GM19099 (cell line): Measurements from ENCODE around the gene SOX5.

Experiments
- POLR2A ChIP-seq: IDR thresholded peaks from 3 replicates; pipeline ENCODE4 v1.6.1; 2011; ENCODE audit warnings: low read depth; ENCODE audit not compliant: insufficient read length; ENCODE audit errors: extremely low read depth

Gene SOX5

GRCh38 chr12:23949348-23950209, at the start of gene SOX5:
Gene SOX5 (minus strand): TSS chr12:23949670. CDS start chr12:23949601, 69 bp downstream.
- no peak for TF ChIP-seq POLR2A

GRCh38 chr12:23987046-23987445, 37.6 kb upstream of the SOX5 start:
- TF ChIP-seq POLR2A: no peak

GRCh38 chr12:23980826-23981225, 31.4 kb upstream of the SOX5 start:
- no peak for TF ChIP-seq POLR2A

GRCh38 chr12:23964812-23965211, 15.3 kb upstream of the SOX5 start:
- no peak for TF ChIP-seq POLR2A

- no peak for TF ChIP-seq POLR2A
Observed at GRCh38 chr12:23959826-23960225, 10.4 kb upstream of the SOX5 start.

- TF ChIP-seq POLR2A: no peak
Observed at GRCh38 chr12:23954332-23954731, 4.9 kb upstream of the SOX5 start.

GRCh38 chr12:23952071-23952470, 2.6 kb upstream of the SOX5 start:
- no peak for TF ChIP-seq POLR2A

- no peak for TF ChIP-seq POLR2A
Observed at GRCh38 chr12:23950775-23951451, 1.4 kb upstream of the SOX5 start.

GRCh38 chr12:23950210-23950774, 822 bp upstream of the SOX5 start:
- no peak for TF ChIP-seq POLR2A

- no peak for TF ChIP-seq POLR2A
Observed at GRCh38 chr12:23948291-23948690, 1.2 kb downstream of the SOX5 start.

- TF ChIP-seq POLR2A: no peak
Observed at GRCh38 chr12:23947395-23947794, 2.1 kb downstream of the SOX5 start.

GRCh38 chr12:23945249-23945648, 4.2 kb downstream of the SOX5 start:
- no peak for TF ChIP-seq POLR2A

GRCh38 chr12:23944067-23944466, 5.4 kb downstream of the SOX5 start:
- no peak for TF ChIP-seq POLR2A

GRCh38 chr12:23942841-23943240, 6.6 kb downstream of the SOX5 start:
- no peak for TF ChIP-seq POLR2A

GRCh38 chr12:23941780-23942179, 7.7 kb downstream of the SOX5 start:
- no peak for TF ChIP-seq POLR2A

- TF ChIP-seq POLR2A: no peak
Observed at GRCh38 chr12:23938422-23938821, 11.0 kb downstream of the SOX5 start.
